PC-9 (cell line): ENCODE measurements around the gene RAB1B. TPM values are rescaled to one million over a fixed set of nuclear protein-coding genes. Genes with fewer than 3 reads are reported as not detected.

Source experiments
- BruUV-seq: library from RNA; stranded (reverse); fragments of 400-500 nt; replicated peaks from 2 replicates; lab custom pipeline; 2021; lab: Mats Ljungman, UMichigan
- CTCF ChIA-PET: fragments of 300-600 bp; sonication (Branson Sonifier 250); formaldehyde crosslinking; loops from one replicate; lab custom pipeline; 2022; ENCODE audit warnings: antibody characterized with exemption; lab: Charles Lee
- POLR2A ChIA-PET: fragments of 300-600 bp; sonication (Branson Sonifier 250); formaldehyde crosslinking; loops from one replicate; lab custom pipeline; 2022; ENCODE audit warnings: antibody characterized with exemption; ENCODE audit not compliant: unreplicated experiment; lab: Charles Lee
- DNase-seq, 2 experiments: peaks; one replicate each; pipeline versions ENCODE4 v3.0.0 to v3.0.0-alpha.2; 2015 to 2022; ENCODE audit warnings: mixed read lengths in 1 of 2
- H2AFZ ChIP-seq: fragments of 200-600 bp; sonication (generic); 2 replicates; pipeline ENCODE4 v1.8.1; 2017; ENCODE audit warnings: antibody characterized with exemption
- H3F3A ChIP-seq: fragments of 200-600 bp; sonication (generic); 2 replicates; pipeline ENCODE4 v1.8.1; 2017; ENCODE audit warnings: antibody characterized with exemption, mild to moderate bottlenecking, low read depth; ENCODE audit not compliant: insufficient read depth
- H3K27ac ChIP-seq: fragments of 200-600 bp; sonication (generic); 2 replicates; pipeline ENCODE4 v1.6.1; 2016; ENCODE audit warnings: mixed run types
- H3K27me3 ChIP-seq: fragments of 200-600 bp; sonication (generic); 2 replicates; pipeline ENCODE4 v1.6.1; 2016; ENCODE audit warnings: low read depth, mixed run types; ENCODE audit not compliant: insufficient read depth
- H3K36me3 ChIP-seq: fragments of 200-600 bp; sonication (generic); 2 replicates; pipeline ENCODE4 v1.6.1; 2016; ENCODE audit warnings: low read depth, mixed run types
- H3K4me1 ChIP-seq: fragments of 200-600 bp; sonication (generic); replicated peaks from 2 replicates; pipeline ENCODE4 v1.6.1; 2016; ENCODE audit warnings: mixed run types; ENCODE audit not compliant: insufficient read depth
- H3K4me2 ChIP-seq: fragments of 200-600 bp; sonication (generic); 2 replicates; pipeline ENCODE4 v1.6.1; 2017; ENCODE audit warnings: mixed run types
- H3K4me3 ChIP-seq: fragments of 200-600 bp; sonication (generic); 2 replicates; pipeline ENCODE4 v1.6.1; 2016; ENCODE audit warnings: mixed run types
- H3K79me2 ChIP-seq: fragments of 200-600 bp; sonication (generic); 2 replicates; pipeline ENCODE4 v1.6.1; 2017; ENCODE audit warnings: low read depth, mixed run types
- H3K9me2 ChIP-seq: fragments of 200-600 bp; sonication (generic); 2 replicates; pipeline ENCODE4 v1.8.1; 2017; ENCODE audit warnings: mild to moderate bottlenecking; ENCODE audit not compliant: insufficient read depth
- H3K9me3 ChIP-seq: fragments of 200-600 bp; sonication (generic); 2 replicates; pipeline ENCODE4 v1.8.1; 2016; ENCODE audit warnings: low read depth; ENCODE audit not compliant: insufficient read depth
- H4K20me1 ChIP-seq: fragments of 200-600 bp; sonication (generic); 2 replicates; pipeline ENCODE4 v1.8.1; 2017; ENCODE audit not compliant: insufficient read depth
- CTCF ChIP-seq: fragments of 200-600 bp; sonication (generic); conservative IDR thresholded peaks from 2 replicates; pipeline ENCODE4 v1.6.1; 2017; ENCODE audit warnings: mixed run types, antibody characterized with exemption, mild to moderate bottlenecking, moderate library complexity
- EZH2 ChIP-seq: fragments of 200-600 bp; sonication (generic); IDR thresholded peaks from 2 replicates; pipeline ENCODE4 v1.8.0; 2017; ENCODE audit warnings: antibody characterized with exemption, low read depth
- intact Hi-C: fragments of 100-400 bp; cut with micrococcal nuclease; formaldehyde crosslinking; loops from one replicate; pipeline ENCODE4 v1.10.0; 2022; ENCODE audit not compliant: unreplicated experiment
- total RNA-seq: library from RNA; stranded (reverse); gene quantifications from 2 replicates; pipeline ENCODE4 v1.2.3, GENCODE V29; 2021

RAB1B gene
- total RNA-seq, 1 experiment from 2014 or later: 232 TPM

- Histone ChIP-seq H3K27me3 (no peaks in the 10 kb centered on the region), H3K9me3 (no peaks in the 10 kb centered on the region), H4K20me1 (peaks cover 30% of the 10 kb centered on the region), H3F3A (peaks cover 24% of the 10 kb centered on the region; the same call in 1 of the 2 replicates), H3K4me2 (peak overlapping the region; percentile 99), H3K27ac (no peak overlapping the region), H3K9me2 (no peaks in the 10 kb centered on the region), H3K79me2 (peaks cover 32% of the 10 kb centered on the region), H3K36me3 (peaks cover 10% of the 10 kb centered on the region; the same call in 1 of the 2 replicates), H3K4me3 (peak overlapping the region; percentile 95; the same call in 1 of the 2 replicates), H2AFZ (no peak overlapping the region), H3K4me1 (peaks cover 8% of the 10 kb centered on the region)
- no peak for TF ChIP-seq EZH2
- TF ChIP-seq CTCF: no peak
- no peak for DNase-seq
- POLR2A ChIA-PET: interaction anchor here (0.6 kb wide), 1 partner anchor 60 kb away, joined by 6 read pairs; no protein-coding TSS in a partner anchor
- BruUV-seq: no TSS peak
- CTCF ChIA-PET: interaction anchor here (0.5 kb wide), 1 partner anchor 19 kb away, joined by 3 read pairs; no protein-coding TSS in a partner anchor
- intact Hi-C loops: loop anchor here (5.0 kb wide), 1 partner anchor 255 kb away; the partner anchor contains the start of gene CST6
Measured at GRCh38 chr11:66267039-66267378, 1.4 kb upstream of the RAB1B start.

- Histone ChIP-seq H3K9me2 (no peaks in the 10 kb centered on the region), H3K79me2 (peaks cover 32% of the 10 kb centered on the region), H3K27ac (peak overlapping the region; percentile 57), H3K4me3 (peak overlapping the region; percentile 95), H3K9me3 (no peaks in the 10 kb centered on the region), H4K20me1 (peaks cover 36% of the 10 kb centered on the region), H3K4me2 (peak overlapping the region; percentile 99), H3K27me3 (no peaks in the 10 kb centered on the region), H3K36me3 (peaks cover 16% of the 10 kb centered on the region), H3K4me1 (peaks cover 8% of the 10 kb centered on the region), H3F3A (peaks cover 27% of the 10 kb centered on the region; the same call in 1 of the 2 replicates), H2AFZ (peak overlapping the region; percentile 76)
- ChIA-PET POLR2A (interaction anchor here (0.5 to 0.8 kb wide), 4 partner anchors 59 to 379 kb away, joined by 3 to 6 read pairs (median 5); partner anchors contain the start of gene FIBP), CTCF (interaction anchor here (0.5 to 0.7 kb wide), 5 partner anchors 19 to 556 kb away, joined by 3 to 11 read pairs (median 7); no protein-coding TSS in a partner anchor)
- peak; percentile 48 to 86 for DNase-seq
- intact Hi-C loops: loop anchor here (1.0 to 5.0 kb wide), 2 partner anchors 81 to 255 kb away; partner anchors contain the start of gene CST6
- TF ChIP-seq CTCF (peak; percentile 31; the same call in 1 of the 2 replicates), EZH2 (no peak)
- TSS peak; percentile 92 for BruUV-seq
Measured at GRCh38 chr11:66267379-66268243, 828 bp upstream of the RAB1B start.
